B cell (primary cell): Measurements from ENCODE around the gene SECTM1. TPM values are rescaled to one million over a fixed set of nuclear protein-coding genes. Genes with fewer than 3 reads are reported as not detected.

Source experiments
- ATAC-seq: fragments of 200-7000 bp; cut with Tn5 transposase; one replicate; pipeline ENCODE4 v1.10.0; 2021; ENCODE audit warnings: low read depth, mild to moderate bottlenecking, moderate number of reproducible peaks, moderate library complexity
- CTCF ChIA-PET: fragments of 350-600 bp; sonication (Branson Sonifier 250); formaldehyde crosslinking; loops from one replicate; lab custom pipeline; 2021; ENCODE audit warnings: antibody characterized with exemption, inconsistent platforms; lab: Charles Lee
- POLR2A ChIA-PET: fragments of 350-600 bp; sonication (Branson Sonifier 250); formaldehyde crosslinking; loops from one replicate; lab custom pipeline; 2021; ENCODE audit warnings: antibody characterized with exemption; lab: Charles Lee
- DNase-seq: peaks from one replicate; pipeline ENCODE4 v3.0.0; 2013
- H2AFZ ChIP-seq: 2 replicates; pipeline ENCODE4 v1.6.1; 2012; ENCODE audit warnings: mild to moderate bottlenecking, low read depth, low read length; ENCODE audit not compliant: insufficient read depth, poor library complexity, severe bottlenecking
- H3K27ac ChIP-seq, 2 donors: 1 replicate in 1 of 2; 2 replicates in 1 of 2; pipeline ENCODE4 v1.5.1; 2012 to 2013; ENCODE audit warnings: low read length in 2 of 2, mild to moderate bottlenecking in 2 of 2, moderate library complexity in 1 of 2
- H3K27me3 ChIP-seq, 4 experiments: fragments of 200-600 bp in 1 of 4; sonication (generic) in 1 of 4; replicated peaks in 1 of 4; 1 replicate in 2 of 4; 2 replicates in 2 of 4; pipeline versions ENCODE4 v1.6.1 to v1.7.0; 2013 to 2016; ENCODE audit warnings: low read length in 3 of 4, mild to moderate bottlenecking in 2 of 4, mixed read lengths in 1 of 4, moderate library complexity in 1 of 4; ENCODE audit not compliant: insufficient read depth in 4 of 4, control insufficient read depth in 3 of 4; ENCODE audit errors: control extremely low read depth in 1 of 4
- H3K36me3 ChIP-seq, 2 experiments: replicated peaks in 1 of 2; 1 replicate in 1 of 2; 2 replicates in 1 of 2; pipeline versions ENCODE4 v1.6.1 to v1.7.1; 2013; ENCODE audit warnings: low read length in 1 of 2; ENCODE audit not compliant: insufficient read depth in 2 of 2, control insufficient read depth in 1 of 2; ENCODE audit errors: control extremely low read depth in 1 of 2, extremely low read depth in 1 of 2
- H3K4me1 ChIP-seq, 2 donors: fragments of 200-600 bp in 1 of 2; sonication (generic) in 1 of 2; 1 replicate in 1 of 2; 2 replicates in 1 of 2; pipeline versions ENCODE4 v1.5.1 to v1.6.1; 2013 to 2017; ENCODE audit warnings: low read length in 2 of 2; ENCODE audit not compliant: control insufficient read depth in 2 of 2, insufficient read depth in 2 of 2
- H3K4me2 ChIP-seq: replicated peaks from 2 replicates; pipeline ENCODE3; 2012; ENCODE audit warnings: mild to moderate bottlenecking, low read depth, low read length; ENCODE audit not compliant: poor library complexity, severe bottlenecking
- H3K4me3 ChIP-seq, 5 experiments: fragments of 200-600 bp in 1 of 5; sonication (generic) in 1 of 5; 1 replicate in 3 of 5; 2 replicates in 2 of 5; pipeline versions ENCODE4 v1.5.1 to v1.7.0; 2011 to 2016; ENCODE audit warnings: low read length in 4 of 5, mild to moderate bottlenecking in 4 of 5, low read depth in 2 of 5, control low read depth in 1 of 5, moderate library complexity in 1 of 5; ENCODE audit not compliant: insufficient read depth in 1 of 5; ENCODE audit errors: control extremely low read depth in 1 of 5, extremely low read depth in 1 of 5
- H3K79me2 ChIP-seq: fragments of 200-600 bp; sonication (generic); one replicate; pipeline ENCODE4 v1.6.0; 2016; ENCODE audit warnings: low read length; ENCODE audit not compliant: control insufficient read depth, insufficient read depth
- H3K9ac ChIP-seq: fragments of 200-600 bp; sonication (generic); 2 replicates; pipeline ENCODE4 v1.6.1; 2017; ENCODE audit warnings: mild to moderate bottlenecking, low read length, moderate library complexity
- H3K9me3 ChIP-seq, 3 donors: one replicate each; pipeline versions ENCODE4 v1.6.1 to v1.7.1; 2013; ENCODE audit warnings: low read length in 2 of 3; ENCODE audit not compliant: control insufficient read depth in 2 of 3, insufficient read depth in 1 of 3; ENCODE audit errors: control extremely low read depth in 1 of 3
- H4K20me1 ChIP-seq: 2 replicates; pipeline ENCODE4 v1.6.0; 2012; ENCODE audit warnings: mild to moderate bottlenecking, low read length; ENCODE audit not compliant: insufficient read depth, control insufficient read depth, poor library complexity, severe bottlenecking
- H3K27ac Mint-ChIP-seq: one replicate; pipeline ENCODE4 v1.8.0; 2021; ENCODE audit warnings: mixed read lengths
- H3K27me3 Mint-ChIP-seq: one replicate; pipeline ENCODE4 v1.8.0; 2021; ENCODE audit warnings: mixed read lengths
- H3K4me1 Mint-ChIP-seq: one replicate; pipeline ENCODE4 v1.8.0; 2021; ENCODE audit warnings: mixed read lengths
- H3K4me3 Mint-ChIP-seq: one replicate; pipeline ENCODE4 v1.8.0; 2021; ENCODE audit warnings: mixed read lengths
- H3K9me3 Mint-ChIP-seq: one replicate; pipeline ENCODE4 v1.8.0; 2022; ENCODE audit warnings: mixed read lengths; ENCODE audit not compliant: insufficient read depth
- CTCF ChIP-seq: fragments of 200-600 bp; IDR thresholded peaks from one replicate; pipeline ENCODE4 v1.8.0; 2022; ENCODE audit warnings: antibody characterized with exemption, mild to moderate bottlenecking
- EZH2 ChIP-seq: IDR thresholded peaks from 2 replicates; pipeline ENCODE4 v1.6.1; 2012; ENCODE audit warnings: borderline replicate concordance, low read depth, mild to moderate bottlenecking, moderate library complexity, low read length; ENCODE audit not compliant: insufficient read depth, poor library complexity, severe bottlenecking
- WGBS: methylation state at CpG from one replicate; pipeline ENCODE4 v1.1.5; 2013; ENCODE audit warnings: missing lambda C conversion rate; ENCODE audit not compliant: insufficient coverage; 5-methylcytosine and 5-hydroxymethylcytosine counted together
- intact Hi-C: fragments of 100-400 bp; cut with micrococcal nuclease; formaldehyde crosslinking; loops from one replicate; pipeline ENCODE4 v1.10.0; 2022
- polyA plus RNA-seq: library from polyadenylated mRNA; depleted of rRNA; stranded (reverse); fragments of >200 nt; gene quantifications from 2 replicates; pipeline ENCODE4 v1.2.3, GENCODE V29; 2012
- total RNA-seq, 2 donors: library from RNA; stranded (reverse); fragments of 120-200 nt in 1 of 2; gene quantifications; 1 replicate in 1 of 2; 2 replicates in 1 of 2; pipeline versions ENCODE4 v1.2.3 to v1.2.4, GENCODE V29; 2013 to 2022

The SECTM1 gene
- total and polyA plus RNA-seq, 2 donors (not counting 1 experiment from before 2014, with no cell fraction given) = 0.17 to 1.2 TPM

GRCh38 chr17:82287013-82287867 lies 46.3 kb downstream of the SECTM1 start:
- Histone ChIP-seq H3K4me2 (no peak overlapping the region), H3K27me3 (peaks cover 0 to 5% (median 0%) of the 10 kb centered on the region in 4 experiments), H3K9ac (no peak overlapping the region), H3K4me1 (peaks cover 10 to 14% of the 10 kb centered on the region in 2 donors), H3K79me2 (no peaks in the 10 kb centered on the region), H3K36me3 (no peaks in the 10 kb centered on the region), H3K27ac (no peak overlapping the region), H2AFZ (no peak overlapping the region), H4K20me1 (no peaks in the 10 kb centered on the region), H3K9me3 (peaks cover 0 to 4% (median 0%) of the 10 kb centered on the region in 3 donors), H3K4me3 (no peak overlapping the region)
- intact Hi-C loops = no loop called here
- Mint-ChIP-seq H3K4me3 (no peak overlapping the region), H3K9me3 (no peaks in the 10 kb centered on the region), H3K27ac (no peak overlapping the region), H3K27me3 (no peaks in the 10 kb centered on the region), H3K4me1 (peaks cover 14% of the 10 kb centered on the region)
- POLR2A ChIA-PET = no interaction called here
- DNase-seq (no peak), ATAC-seq (no peak)
- 100% methylated on average over 3 of the region's 9 CpGs for WGBS
- TF ChIP-seq EZH2 (no peak), CTCF (no peak)
- CTCF ChIA-PET = interaction anchor here (0.7 to 0.8 kb wide), 2 partner anchors 14 to 81 kb away, joined by 3 to 4 read pairs; no protein-coding TSS in a partner anchor

GRCh38 chr17:82285141-82285540 lies 48.4 kb downstream of the SECTM1 start:
- Histone ChIP-seq H3K4me3 (no peak overlapping the region), H3K4me2 (no peak overlapping the region), H3K27me3 (peaks cover 0 to 10% (median 0%) of the 10 kb centered on the region in 4 experiments), H3K27ac (no peak overlapping the region), H4K20me1 (no peaks in the 10 kb centered on the region), H3K79me2 (no peaks in the 10 kb centered on the region), H3K9me3 (peaks cover 0 to 4% (median 0%) of the 10 kb centered on the region in 3 donors), H3K9ac (no peak overlapping the region), H3K4me1 (peaks cover 0 to 6% of the 10 kb centered on the region in 2 donors), H2AFZ (no peak overlapping the region), H3K36me3 (no peaks in the 10 kb centered on the region)
- ATAC-seq (no peak), DNase-seq (no peak)
- ChIA-PET CTCF (no interaction called here), POLR2A (no interaction called here)
- Mint-ChIP-seq H3K4me3 (no peak overlapping the region), H3K4me1 (peaks cover 9% of the 10 kb centered on the region), H3K27me3 (no peaks in the 10 kb centered on the region), H3K9me3 (no peaks in the 10 kb centered on the region), H3K27ac (no peak overlapping the region)
- 84% methylated on average over 6 of the region's 8 CpGs for WGBS
- intact Hi-C loops = no loop called here
- TF ChIP-seq CTCF (no peak), EZH2 (no peak)
